ENCODE measurements around the gene C2CD2.

- TF ChIP-seq CTCF (IDR thresholded peaks at IDR 0.05) (no peak), POLR2A (IDR thresholded peaks at IDR 0.05) (no peak)
These were observed 48.0 kb upstream of the C2CD2 start for GRCh38 chr21:42001781-42002180.

Measured in prostate gland (tissue), 2 donors.